ENCODE results near the gene TRIO. TPM values are rescaled to one million over a fixed set of nuclear protein-coding genes. Genes with fewer than 3 reads are reported as not detected.

Gene TRIO
- total RNA-seq, 1 experiment from 2014 or later = 68.4 TPM

DNA sequence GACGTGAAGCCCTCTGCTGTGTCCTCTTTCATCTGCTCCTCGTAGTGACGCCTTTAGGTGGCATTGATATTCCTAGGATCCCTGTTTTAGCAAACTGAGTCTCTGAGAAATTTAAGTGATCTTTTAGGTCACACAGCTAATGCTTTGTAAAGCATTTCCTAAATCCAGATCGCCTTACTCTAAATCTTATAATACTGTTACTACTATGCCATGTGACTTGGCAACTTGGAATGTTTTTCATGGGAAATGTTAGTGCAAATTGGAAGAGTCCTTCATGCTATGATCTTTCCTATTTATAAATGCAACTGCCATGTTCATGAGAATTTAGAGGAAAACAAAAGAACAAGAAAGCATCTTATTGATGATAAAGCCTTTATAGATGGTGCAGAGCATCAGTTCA is 212.2 kb downstream of the TRIO start:
- 0 out of 2 replicates have a peak, but pooled peaks cover 3% of the 10 kb centered on the region for H4K20me1 ChIP-seq (ENCODE audit: insufficient read depth)
- H3K36me3 ChIP-seq (ENCODE audit: control insufficient read depth in 1 of 2, insufficient read depth in 2 of 2, low read length in 2 of 2) = peaks cover 0 to 7% of the 10 kb centered on the region in 2 experiments; a peak in 2 of 4 replicates
- H3K9ac ChIP-seq (ENCODE audit: low read length) = no peak overlapping the region
- no peaks in the 10 kb centered on the region for H3K9me2 ChIP-seq (ENCODE audit: insufficient read depth)
- H3K4me3 ChIP-seq (replicated peaks in 1 of 2; ENCODE audit: low read depth in 1 of 2, low read length in 2 of 2) = no peak overlapping the region
- H3K27me3 ChIP-seq (ENCODE audit: insufficient read depth, low read length) = no peaks in the 10 kb centered on the region
- no TSS peak for BruUV-seq (replicated peaks)
- no peak for DNase-seq (ENCODE audit: low read depth, low spot score)
- CTCF ChIA-PET = interaction anchor here (1.7 kb wide), 1 partner anchor 293 kb away, joined by 5 read pairs; no protein-coding TSS in a partner anchor
- no peak overlapping the region for H3K4me2 ChIP-seq (ENCODE audit: low read length)
- TF ChIP-seq YY1 (IDR thresholded peaks at IDR 0.05; ENCODE audit: extremely low read depth, insufficient replicate concordance, low read depth, low read length) = no peak
- no peak for TF ChIP-seq SP1 (IDR thresholded peaks at IDR 0.05; ENCODE audit: low read depth)
- TF ChIP-seq RAD21 (IDR thresholded peaks at IDR 0.05; ENCODE audit: low read depth) = no peak
- no peak for ATAC-seq
- H3K27ac ChIP-seq (ENCODE audit: low read depth, low read length) = no peak overlapping the region
- H2AFZ ChIP-seq (ENCODE audit: low read depth, low read length, poor library complexity, severe bottlenecking) = no peak overlapping the region
- intact Hi-C loops (cut with micrococcal nuclease) = no loop called here
- POLR2A ChIA-PET = no interaction called here
- peaks cover 27% of the 10 kb centered on the region for H3K79me2 ChIP-seq (ENCODE audit: insufficient read depth, low read length)
- RAD21 ChIA-PET (ENCODE audit: low non-redundant PET in 1 of 2, low total read pairs in 2 of 2, uncharacterized antibody in 2 of 2, unreplicated experiment in 2 of 2) = no interaction called here
- no peaks in the 10 kb centered on the region for H3K4me1 ChIP-seq (ENCODE audit: control insufficient read depth in 1 of 2, insufficient read depth in 2 of 2, low read length in 2 of 2)
- no peaks in the 10 kb centered on the region for H3K9me3 ChIP-seq (ENCODE audit: control insufficient read depth in 1 of 2, insufficient read depth in 1 of 2, low read depth in 1 of 2, low read length in 2 of 2)

DNA sequence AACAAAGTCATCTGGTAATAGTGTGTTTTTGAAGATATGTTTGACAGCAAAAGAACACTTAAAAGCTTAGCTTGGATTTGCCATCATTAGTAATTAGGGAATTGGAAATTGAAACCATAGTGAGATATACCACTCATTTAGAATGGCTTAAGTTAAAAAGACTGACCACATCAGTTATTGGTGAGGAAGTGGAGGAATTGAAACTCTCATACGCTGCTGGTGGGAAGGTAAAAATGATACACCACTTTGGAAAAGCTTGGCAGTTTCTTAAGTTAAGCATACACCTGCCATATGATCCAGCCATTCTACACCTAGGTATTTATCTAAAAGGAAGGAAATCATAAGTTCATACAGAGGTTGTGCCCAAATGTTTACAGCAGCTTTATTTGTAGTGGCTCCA is 213.2 kb downstream of the TRIO start:
- H2AFZ ChIP-seq (ENCODE audit: low read depth, low read length, poor library complexity, severe bottlenecking) = no peak overlapping the region
- RAD21 ChIA-PET (ENCODE audit: low non-redundant PET in 1 of 2, low total read pairs in 2 of 2, uncharacterized antibody in 2 of 2, unreplicated experiment in 2 of 2) = no interaction called here
- H3K9me2 ChIP-seq (ENCODE audit: insufficient read depth) = no peaks in the 10 kb centered on the region
- 0 out of 2 replicates have a peak, but pooled peaks cover 3% of the 10 kb centered on the region for H4K20me1 ChIP-seq (ENCODE audit: insufficient read depth)
- no peaks in the 10 kb centered on the region for H3K4me1 ChIP-seq (ENCODE audit: control insufficient read depth in 1 of 2, insufficient read depth in 2 of 2, low read length in 2 of 2)
- peaks cover 4 to 7% of the 10 kb centered on the region in 2 experiments; a peak in 2 of 4 replicates for H3K36me3 ChIP-seq (ENCODE audit: control insufficient read depth in 1 of 2, insufficient read depth in 2 of 2, low read length in 2 of 2)
- no TSS peak for BruUV-seq (replicated peaks)
- H3K27ac ChIP-seq (ENCODE audit: low read depth, low read length) = no peak overlapping the region
- H3K79me2 ChIP-seq (ENCODE audit: insufficient read depth, low read length) = peaks cover 27% of the 10 kb centered on the region
- H3K9me3 ChIP-seq (ENCODE audit: control insufficient read depth in 1 of 2, insufficient read depth in 1 of 2, low read depth in 1 of 2, low read length in 2 of 2) = no peaks in the 10 kb centered on the region
- no peak for ATAC-seq
- no peak for DNase-seq (ENCODE audit: low read depth, low spot score)
- POLR2A ChIA-PET = interaction anchor here (1.0 kb wide), 1 partner anchor 18 kb away, joined by 3 read pairs; no protein-coding TSS in a partner anchor
- H3K4me3 ChIP-seq (replicated peaks in 1 of 2; ENCODE audit: low read depth in 1 of 2, low read length in 2 of 2) = no peak overlapping the region
- H3K4me2 ChIP-seq (ENCODE audit: low read length) = no peak overlapping the region
- intact Hi-C loops (cut with micrococcal nuclease) = no loop called here
- CTCF ChIA-PET = interaction anchor here (1.7 kb wide), 1 partner anchor 292 kb away, joined by 5 read pairs; no protein-coding TSS in a partner anchor
- H3K9ac ChIP-seq (ENCODE audit: low read length) = no peak overlapping the region
- no peaks in the 10 kb centered on the region for H3K27me3 ChIP-seq (ENCODE audit: insufficient read depth, low read length)
- TF ChIP-seq CTCF (IDR thresholded peaks at IDR 0.05 in 2 of 3, conservative IDR thresholded peaks at IDR 0.05 in 1 of 3; ENCODE audit: borderline replicate concordance in 1 of 3, insufficient read depth in 1 of 3, low read depth in 2 of 3, low read length in 2 of 3) (no peak), RAD21 (IDR thresholded peaks at IDR 0.05; ENCODE audit: low read depth) (no peak), POLR2A (IDR thresholded peaks at IDR 0.05; ENCODE audit: borderline replicate concordance, extremely low read depth, insufficient read depth, insufficient read length) (no peak), EZH2 (IDR thresholded peaks at IDR 0.05) (no peak), JUND (IDR thresholded peaks at IDR 0.05) (no peak), TCF7L2 (IDR thresholded peaks at IDR 0.05; ENCODE audit: borderline replicate concordance, extremely low read depth, insufficient read depth, insufficient read length) (no peak), ELF1 (IDR thresholded peaks at IDR 0.05; ENCODE audit: borderline replicate concordance, low read depth) (no peak), ZNF274 (IDR thresholded peaks at IDR 0.05; ENCODE audit: low read depth, low read length) (no peak), ZBTB33 (IDR thresholded peaks at IDR 0.05; ENCODE audit: extremely low read depth, insufficient replicate concordance, low read length) (no peak), ZFX (IDR thresholded peaks at IDR 0.05) (no peak), FOSL1 (IDR thresholded peaks at IDR 0.05; ENCODE audit: low read depth) (no peak), CBX3 (IDR thresholded peaks at IDR 0.05; ENCODE audit: low read depth) (no peak), CEBPB (IDR thresholded peaks at IDR 0.05; ENCODE audit: low read depth) (no peak), SIN3A (IDR thresholded peaks at IDR 0.05; ENCODE audit: low read depth) (no peak), EZH2phosphoT487 (IDR thresholded peaks at IDR 0.05; ENCODE audit: borderline replicate concordance) (no peak)

Data from HCT116 (cell line).